HFFc6 (cell line): Measurements from ENCODE around the gene CCDC182. TPM values are rescaled to one million over a fixed set of nuclear protein-coding genes. Genes with fewer than 3 reads are reported as not detected.

Experiments
- DNase-seq: peaks from one replicate; pipeline ENCODE4 v3.0.0-alpha.2; 2018
- H3K27ac Mint-ChIP-seq: 2 replicates; pipeline ENCODE4 v1.8.0; 2020; ENCODE audit warnings: mild to moderate bottlenecking, mixed read lengths
- H3K27me3 Mint-ChIP-seq: 2 replicates; pipeline ENCODE4 v1.8.0; 2021; ENCODE audit warnings: mild to moderate bottlenecking, moderate library complexity, mixed read lengths; ENCODE audit not compliant: insufficient read depth
- H3K36me3 Mint-ChIP-seq: 2 replicates; pipeline ENCODE4 v1.8.0; 2021; ENCODE audit warnings: low read depth, mixed read lengths
- H3K4me1 Mint-ChIP-seq: 2 replicates; pipeline ENCODE4 v1.8.0; 2020; ENCODE audit warnings: low read depth, mixed read lengths
- H3K4me3 Mint-ChIP-seq: 2 replicates; pipeline ENCODE4 v1.8.0; 2020; ENCODE audit warnings: mild to moderate bottlenecking, moderate library complexity, mixed read lengths
- H3K9me3 Mint-ChIP-seq: 2 replicates; pipeline ENCODE4 v1.8.0; 2020; ENCODE audit warnings: mild to moderate bottlenecking, mixed read lengths
- total RNA-seq, 6 experiments: library from RNA; stranded (reverse); fragmentation: NEBNext Ultra II Directional; extraction: Animal tissue kit (Norgen Biotek cat#: 25700); gene quantifications; 2 replicates in 1 of 6; 3 replicates in 5 of 6; pipeline ENCODE4 v1.2.3, GENCODE V29; 2021
- TF ChIP-seq, protein P1 (sequence below): fragments of 200-600 bp; sonication (generic); IDR thresholded peaks from 2 replicates; pipeline ENCODE4 v1.5.0; 2021; ENCODE audit warnings: antibody characterized with exemption, mild to moderate bottlenecking

The CCDC182 gene
- total RNA-seq, 6 experiments from 2014 or later, result not detected

DNA sequence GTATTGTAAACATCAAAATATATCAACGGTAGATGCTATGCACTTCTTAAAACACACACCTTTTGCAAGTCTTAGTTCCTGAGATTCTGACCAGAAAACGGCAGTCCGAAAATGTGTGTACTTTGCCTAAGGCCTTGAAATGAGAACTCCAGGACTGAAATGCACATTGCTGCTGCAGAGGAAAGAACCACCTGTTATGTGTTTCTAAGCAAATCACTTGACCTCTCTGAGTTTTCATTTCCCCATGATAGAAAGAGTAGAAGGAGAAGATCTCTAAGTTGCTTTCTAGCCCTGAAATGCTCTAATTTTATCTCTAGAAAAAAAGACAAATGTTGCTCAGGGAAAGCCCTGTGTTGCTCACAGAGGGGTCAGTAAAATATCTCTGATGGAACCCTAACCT is 9.9 kb downstream of the CCDC182 start:
- Mint-ChIP-seq H3K4me3 (no peak overlapping the region), H3K27me3 (peaks cover 60% of the 10 kb centered on the region), H3K27ac (no peak overlapping the region), H3K4me1 (no peaks in the 10 kb centered on the region), H3K36me3 (no peaks in the 10 kb centered on the region), H3K9me3 (no peaks in the 10 kb centered on the region)
- no peak for DNase-seq
- TF ChIP-seq, protein P1, sequence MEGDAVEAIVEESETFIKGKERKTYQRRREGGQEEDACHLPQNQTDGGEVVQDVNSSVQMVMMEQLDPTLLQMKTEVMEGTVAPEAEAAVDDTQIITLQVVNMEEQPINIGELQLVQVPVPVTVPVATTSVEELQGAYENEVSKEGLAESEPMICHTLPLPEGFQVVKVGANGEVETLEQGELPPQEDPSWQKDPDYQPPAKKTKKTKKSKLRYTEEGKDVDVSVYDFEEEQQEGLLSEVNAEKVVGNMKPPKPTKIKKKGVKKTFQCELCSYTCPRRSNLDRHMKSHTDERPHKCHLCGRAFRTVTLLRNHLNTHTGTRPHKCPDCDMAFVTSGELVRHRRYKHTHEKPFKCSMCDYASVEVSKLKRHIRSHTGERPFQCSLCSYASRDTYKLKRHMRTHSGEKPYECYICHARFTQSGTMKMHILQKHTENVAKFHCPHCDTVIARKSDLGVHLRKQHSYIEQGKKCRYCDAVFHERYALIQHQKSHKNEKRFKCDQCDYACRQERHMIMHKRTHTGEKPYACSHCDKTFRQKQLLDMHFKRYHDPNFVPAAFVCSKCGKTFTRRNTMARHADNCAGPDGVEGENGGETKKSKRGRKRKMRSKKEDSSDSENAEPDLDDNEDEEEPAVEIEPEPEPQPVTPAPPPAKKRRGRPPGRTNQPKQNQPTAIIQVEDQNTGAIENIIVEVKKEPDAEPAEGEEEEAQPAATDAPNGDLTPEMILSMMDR, result no peak

DNA sequence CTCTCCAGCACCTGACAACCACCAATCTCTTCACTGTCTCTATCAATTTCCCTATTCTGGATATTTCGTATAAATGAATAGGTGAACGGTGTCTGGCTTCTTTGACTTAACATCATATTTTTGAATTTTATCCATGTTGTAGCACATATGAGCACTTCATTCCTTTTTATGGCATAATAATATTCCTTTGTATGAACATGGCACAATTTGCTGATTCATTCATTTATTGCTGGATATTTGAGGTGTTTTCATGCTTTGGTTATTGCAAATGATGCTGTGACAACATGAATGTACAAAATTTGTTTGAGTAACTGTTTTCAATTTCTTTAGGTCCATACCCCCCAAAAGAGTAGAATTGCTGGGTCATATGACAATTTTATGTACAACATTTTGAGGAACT is 12.0 kb downstream of the CCDC182 start:
- no peak overlapping the region for H3K4me3 Mint-ChIP-seq
- H3K27ac Mint-ChIP-seq, result no peak overlapping the region
- no peak for DNase-seq
- TF ChIP-seq, protein P1, result no peak
- H3K4me1 Mint-ChIP-seq, result no peaks in the 10 kb centered on the region
- no peaks in the 10 kb centered on the region for H3K36me3 Mint-ChIP-seq
- H3K27me3 Mint-ChIP-seq, result peaks cover 62% of the 10 kb centered on the region
- no peaks in the 10 kb centered on the region for H3K9me3 Mint-ChIP-seq

DNA sequence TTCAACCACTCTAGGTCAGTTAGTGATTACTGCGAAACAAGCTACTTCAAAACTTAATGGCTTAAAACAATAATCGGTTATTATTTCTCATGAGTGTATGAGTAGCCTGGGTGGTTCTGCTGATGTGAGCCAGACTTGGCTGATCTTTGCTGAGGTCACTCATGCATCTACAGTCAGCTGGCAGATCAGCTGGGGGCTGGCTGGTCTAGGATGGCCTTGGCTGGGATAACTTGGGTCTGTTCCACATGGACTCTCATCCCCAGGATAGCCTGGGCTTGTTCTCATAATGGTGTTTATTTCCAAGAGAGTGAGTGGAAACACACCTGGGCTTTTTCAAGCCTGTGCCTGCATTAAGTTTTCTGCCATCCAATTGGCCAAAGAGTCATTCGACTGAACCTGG is 13.0 kb downstream of the CCDC182 start:
- no peaks in the 10 kb centered on the region for H3K36me3 Mint-ChIP-seq
- no peak overlapping the region for H3K27ac Mint-ChIP-seq
- H3K27me3 Mint-ChIP-seq, result peaks cover 60% of the 10 kb centered on the region

DNA sequence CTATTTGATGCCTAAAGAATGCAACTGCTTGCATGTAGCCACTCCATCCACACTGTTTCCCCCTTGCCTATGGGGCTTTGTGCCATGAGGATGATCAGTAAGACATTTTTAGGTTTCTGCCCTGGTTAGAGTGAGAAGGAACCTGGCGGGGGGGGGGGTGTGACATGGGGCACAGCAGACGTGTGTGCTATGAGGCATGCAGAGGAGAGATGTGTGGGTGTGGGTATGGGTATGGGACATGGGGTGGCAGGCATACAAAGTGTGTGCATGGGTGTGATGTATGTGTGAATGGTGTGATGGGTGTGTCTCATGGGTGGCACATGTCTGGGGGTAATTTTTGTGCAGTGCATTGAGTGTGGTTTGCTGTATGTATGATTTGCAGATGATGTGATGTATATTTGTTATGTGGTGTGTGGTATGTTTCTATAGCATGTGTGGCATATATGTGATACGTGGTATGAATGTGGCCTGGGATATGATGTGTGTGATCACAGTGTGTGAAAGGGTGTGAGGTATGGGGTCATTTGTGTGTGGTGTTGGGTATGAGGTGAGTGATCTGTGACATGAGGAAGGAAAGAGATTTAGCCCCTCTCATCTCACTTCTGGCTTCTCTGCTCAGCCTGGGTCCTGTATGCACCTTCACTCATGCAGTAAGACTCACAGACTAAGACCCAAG is 14.9 kb downstream of the CCDC182 start:
- TF ChIP-seq, protein P1, result no peak

More for the DNA sequence above, 13.0 kb downstream of the CCDC182 start:
- H3K9me3 Mint-ChIP-seq, result no peaks in the 10 kb centered on the region
- TF ChIP-seq, protein P1, result no peak
- no peak overlapping the region for H3K4me3 Mint-ChIP-seq
- no peaks in the 10 kb centered on the region for H3K4me1 Mint-ChIP-seq
- DNase-seq, result no peak

DNA sequence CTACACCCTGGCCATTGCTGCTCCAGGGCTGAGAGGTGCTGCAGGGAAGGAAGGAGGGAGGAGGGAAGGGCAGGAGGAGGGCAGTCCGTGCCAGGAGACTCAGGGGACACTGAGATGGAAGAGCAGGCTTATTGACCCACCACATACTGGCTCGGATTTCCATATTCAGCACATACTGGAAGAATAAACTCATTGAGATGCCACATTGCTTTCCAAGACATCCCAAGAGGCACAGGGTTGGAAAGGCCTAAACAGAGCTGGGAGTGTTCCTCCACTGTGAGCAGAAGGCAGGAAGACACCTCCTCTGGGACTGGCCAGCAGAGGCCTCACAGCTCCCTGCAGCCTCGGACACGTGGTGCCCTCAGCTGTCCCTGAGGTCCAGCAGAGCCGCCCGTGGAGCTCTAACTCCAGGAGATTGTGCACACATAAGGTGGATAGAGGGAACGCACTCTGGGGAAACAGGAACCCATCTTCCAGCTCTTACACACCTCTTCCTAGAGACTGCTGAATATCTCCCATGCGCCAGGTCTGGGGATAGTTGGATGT is 17.4 kb downstream of the CCDC182 start:
- H3K4me3 Mint-ChIP-seq, result no peak overlapping the region

More for the DNA sequence above, 14.9 kb downstream of the CCDC182 start:
- Mint-ChIP-seq H3K27me3 (peaks cover 60% of the 10 kb centered on the region), H3K4me3 (no peak overlapping the region), H3K27ac (no peak overlapping the region), H3K4me1 (no peaks in the 10 kb centered on the region), H3K36me3 (no peaks in the 10 kb centered on the region), H3K9me3 (no peaks in the 10 kb centered on the region)
- DNase-seq, result no peak

More for the DNA sequence above, 17.4 kb downstream of the CCDC182 start:
- Mint-ChIP-seq H3K27ac (no peak overlapping the region), H3K36me3 (no peaks in the 10 kb centered on the region), H3K9me3 (no peaks in the 10 kb centered on the region), H3K27me3 (peaks cover 58% of the 10 kb centered on the region), H3K4me1 (no peaks in the 10 kb centered on the region)
- no peak for DNase-seq
- TF ChIP-seq, protein P1, result no peak
